Coronary artery (tissue), 2 donors: ENCODE results near the gene HAUS1.
"Not testable (repeated sequence)": the region's sequence is repeated elsewhere in the genome, so short reads cannot be mapped to it uniquely, and the experiment has no call there.

Experiments used
- DNase-seq: peaks from one replicate; pipeline ENCODE4 v3.0.0-alpha.2; 2017; ENCODE audit warnings: low spot score
- H3K27ac ChIP-seq, 2 donors: fragments of 200-600 bp; sonication (generic); one replicate each; pipeline ENCODE4 v1.5.1; 2016 to 2019
- H3K4me3 ChIP-seq: fragments of 200-600 bp; sonication (generic); 2 replicates; pipeline ENCODE4 v1.5.1; 2016; ENCODE audit warnings: mild to moderate bottlenecking, moderate library complexity
- TF ChIP-seq, protein P1 (sequence below): fragments of 200-600 bp; sonication (generic); IDR thresholded peaks from one replicate; pipeline ENCODE4 v1.5.1; 2019; ENCODE audit warnings: antibody characterized with exemption

Gene HAUS1

DNA sequence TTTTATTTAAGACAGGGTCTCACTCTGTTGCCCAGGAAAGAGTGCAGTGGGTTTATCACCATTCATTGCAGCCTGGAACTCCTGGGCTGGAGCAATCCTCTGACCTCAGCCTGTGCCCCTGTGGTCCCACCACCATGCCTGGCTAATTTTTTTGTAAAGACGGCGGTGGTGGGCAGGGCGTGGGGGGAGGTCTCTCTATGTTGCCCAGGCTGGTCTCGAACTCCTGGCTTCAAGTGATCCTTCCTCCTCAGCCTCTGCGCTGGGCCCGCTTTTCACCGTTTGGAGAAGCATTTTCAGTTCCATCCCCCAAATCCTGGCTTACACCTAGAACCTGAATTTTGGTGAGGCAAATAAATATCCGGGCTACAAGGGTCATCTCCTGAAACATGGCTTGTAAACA lies 4.7 kb upstream of the HAUS1 start:
- Histone ChIP-seq H3K27ac (no peak overlapping the region), H3K4me3 (no peak overlapping the region)
- DNase-seq = no peak
- TF ChIP-seq, protein P1, sequence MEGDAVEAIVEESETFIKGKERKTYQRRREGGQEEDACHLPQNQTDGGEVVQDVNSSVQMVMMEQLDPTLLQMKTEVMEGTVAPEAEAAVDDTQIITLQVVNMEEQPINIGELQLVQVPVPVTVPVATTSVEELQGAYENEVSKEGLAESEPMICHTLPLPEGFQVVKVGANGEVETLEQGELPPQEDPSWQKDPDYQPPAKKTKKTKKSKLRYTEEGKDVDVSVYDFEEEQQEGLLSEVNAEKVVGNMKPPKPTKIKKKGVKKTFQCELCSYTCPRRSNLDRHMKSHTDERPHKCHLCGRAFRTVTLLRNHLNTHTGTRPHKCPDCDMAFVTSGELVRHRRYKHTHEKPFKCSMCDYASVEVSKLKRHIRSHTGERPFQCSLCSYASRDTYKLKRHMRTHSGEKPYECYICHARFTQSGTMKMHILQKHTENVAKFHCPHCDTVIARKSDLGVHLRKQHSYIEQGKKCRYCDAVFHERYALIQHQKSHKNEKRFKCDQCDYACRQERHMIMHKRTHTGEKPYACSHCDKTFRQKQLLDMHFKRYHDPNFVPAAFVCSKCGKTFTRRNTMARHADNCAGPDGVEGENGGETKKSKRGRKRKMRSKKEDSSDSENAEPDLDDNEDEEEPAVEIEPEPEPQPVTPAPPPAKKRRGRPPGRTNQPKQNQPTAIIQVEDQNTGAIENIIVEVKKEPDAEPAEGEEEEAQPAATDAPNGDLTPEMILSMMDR = no peak

DNA sequence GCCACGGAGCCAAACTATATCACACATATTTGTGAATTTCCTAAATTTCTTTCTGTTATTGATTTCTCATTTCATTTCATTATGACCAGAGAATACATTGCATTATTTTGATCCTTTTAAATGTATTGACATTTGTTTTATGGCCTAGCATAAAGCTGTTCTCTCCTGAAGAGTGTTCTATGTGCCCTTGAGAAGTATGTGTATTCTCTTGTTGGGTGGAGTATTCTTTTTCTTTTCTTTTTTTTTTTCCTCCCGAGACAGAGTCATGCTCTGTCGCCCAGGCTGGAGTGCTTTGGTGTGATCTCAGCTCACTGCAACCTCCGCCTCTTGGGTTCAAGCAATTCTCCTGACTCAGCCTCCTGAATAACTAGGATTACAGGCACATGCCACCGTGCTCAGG lies 5.2 kb downstream of the HAUS1 start:
- TF ChIP-seq, protein P1 = no peak
- no peak overlapping the region for H3K27ac ChIP-seq
- DNase-seq = no peak
- H3K4me3 ChIP-seq = no peak overlapping the region

DNA sequence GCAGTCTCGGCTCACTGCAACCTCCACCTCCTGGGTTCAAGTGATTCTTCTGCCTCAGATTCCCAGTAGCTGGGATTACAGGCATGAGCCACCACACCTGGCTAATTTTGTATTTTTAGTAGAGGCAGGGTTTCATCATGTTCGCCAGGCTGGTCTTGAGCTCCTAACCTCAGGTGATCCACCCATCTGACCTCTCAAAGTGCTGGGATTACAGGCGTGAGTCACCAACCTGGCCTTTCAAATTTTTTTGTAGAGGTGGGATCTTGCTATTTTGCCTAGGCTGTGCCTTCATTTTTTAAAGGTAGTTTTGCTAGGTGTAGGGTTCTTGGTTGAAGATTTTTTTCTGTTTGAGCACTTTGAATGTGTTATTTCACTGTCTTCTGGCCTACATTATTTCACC lies 6.2 kb downstream of the HAUS1 start:
- Histone ChIP-seq H3K27ac (no peak overlapping the region), H3K4me3 (no peak overlapping the region)
- DNase-seq = no peak
- TF ChIP-seq, protein P1 = no peak

DNA sequence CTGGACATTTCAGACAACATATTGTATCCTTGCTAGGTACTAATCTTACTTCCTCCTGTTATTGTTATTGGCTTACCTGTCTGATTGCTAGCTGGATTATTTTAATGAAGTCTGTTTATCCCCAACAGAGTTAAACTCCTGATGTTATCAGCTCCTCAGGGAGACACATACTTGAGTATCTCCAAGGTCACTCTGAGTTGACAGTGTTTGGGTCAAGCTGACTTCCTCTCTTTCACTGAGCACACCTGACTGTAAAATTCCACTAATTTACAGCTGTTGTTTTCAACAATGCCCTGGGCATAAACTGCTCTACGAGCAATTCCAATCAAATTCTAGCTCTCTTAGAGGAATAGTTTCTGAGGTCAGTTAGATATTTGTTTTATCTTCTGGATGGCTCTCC lies 9.6 kb downstream of the HAUS1 start:
- TF ChIP-seq, protein P1 = no peak
- no peak for DNase-seq
- Histone ChIP-seq H3K27ac (no peak overlapping the region), H3K4me3 (no peak overlapping the region)

DNA sequence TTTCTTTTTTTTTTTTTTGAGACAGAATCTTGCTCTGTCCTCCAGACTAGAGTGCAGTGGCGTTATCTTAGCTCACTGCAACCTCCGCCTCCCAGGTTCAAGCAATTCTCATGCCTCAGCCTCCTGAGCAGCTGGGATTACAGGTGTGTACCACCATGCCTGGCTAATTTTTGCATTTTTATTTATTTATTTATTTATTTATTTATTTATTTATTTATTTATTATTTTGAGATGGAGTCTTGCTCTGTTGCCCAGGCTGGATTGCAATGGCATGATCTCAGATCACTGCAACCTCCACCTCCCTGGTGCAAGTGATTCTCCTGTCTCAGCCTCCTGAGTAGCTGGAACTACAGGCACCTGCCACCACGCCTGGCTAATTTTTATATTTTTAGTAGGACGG lies 22.4 kb downstream of the HAUS1 start:
- DNase-seq, H3K27ac ChIP-seq, H3K4me3 ChIP-seq: not testable (repeated sequence)

DNA sequence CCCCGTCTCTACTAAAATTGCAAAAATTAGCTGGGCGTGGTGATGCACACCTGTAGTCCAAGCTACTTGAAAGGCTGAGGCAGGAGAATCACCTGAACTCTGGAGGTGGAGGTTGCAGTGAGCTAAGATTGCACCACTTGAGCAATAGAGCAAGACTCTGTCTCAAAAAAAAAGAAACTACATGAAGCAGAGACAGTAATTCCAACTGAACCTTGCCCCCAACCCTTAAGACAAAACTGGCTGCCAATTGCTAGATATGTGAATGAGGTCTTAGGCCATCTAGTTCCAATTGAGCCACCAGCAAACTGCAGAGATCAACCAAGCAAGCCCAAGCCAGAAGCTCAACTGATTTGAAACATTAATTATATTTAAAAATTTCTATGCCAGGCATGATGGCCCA lies 25.9 kb downstream of the HAUS1 start:
- H3K27ac ChIP-seq = no peak overlapping the region
- TF ChIP-seq, protein P1 = no peak
- no peak for DNase-seq
- no peak overlapping the region for H3K4me3 ChIP-seq

DNA sequence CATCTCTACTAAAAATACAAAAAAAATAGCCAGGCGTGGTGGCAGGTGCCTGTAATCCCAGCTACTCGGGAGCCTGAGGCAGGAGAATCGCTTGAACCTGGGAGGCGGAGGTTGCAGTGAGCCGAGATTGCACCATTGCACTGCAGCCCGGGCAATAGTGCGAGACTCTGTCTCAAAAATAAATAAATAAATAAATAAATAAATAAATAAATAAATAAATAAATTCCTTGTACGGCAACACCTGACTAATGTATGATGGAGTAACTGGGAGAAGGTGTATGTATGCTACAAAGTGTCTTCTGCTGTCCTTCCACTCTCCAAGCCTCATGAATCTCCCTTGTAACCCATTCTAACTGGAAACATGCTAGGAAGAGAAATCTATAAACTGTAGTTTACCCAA lies 26.4 kb downstream of the HAUS1 start:
- H3K4me3 ChIP-seq, H3K27ac ChIP-seq, DNase-seq: not testable (repeated sequence)

DNA sequence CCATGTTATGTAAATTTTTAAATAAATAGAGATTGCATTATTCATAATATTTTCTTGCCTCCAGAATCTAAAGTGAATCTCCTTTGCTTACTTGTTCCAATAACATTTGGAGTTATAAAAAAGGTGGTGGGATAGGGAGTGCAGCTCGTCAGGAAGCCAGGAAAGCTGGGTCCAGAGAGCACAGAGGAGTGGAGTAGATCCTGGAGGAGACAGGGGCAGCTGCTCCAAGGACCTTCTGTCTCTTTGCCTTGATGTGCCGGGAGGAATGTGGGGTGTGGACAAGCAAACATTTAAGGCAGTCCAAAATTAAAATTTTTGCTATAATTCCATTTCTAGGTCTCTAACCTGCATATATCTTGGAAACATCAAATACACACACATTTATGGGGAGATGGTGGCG lies 29.3 kb downstream of the HAUS1 start:
- no peak for DNase-seq
- Histone ChIP-seq H3K4me3 (no peak overlapping the region), H3K27ac (no peak overlapping the region)
- TF ChIP-seq, protein P1 = no peak
